MCF 10A (cell line): ENCODE results near the gene COPS9. TPM values are rescaled to one million over a fixed set of nuclear protein-coding genes. Genes with fewer than 3 reads are reported as not detected.

Source experiments
- BruUV-seq: library from RNA; stranded (reverse); fragments of 400-500 nt; replicated peaks from 2 replicates; lab custom pipeline; 2021; lab: Mats Ljungman, UMichigan
- CTCF ChIA-PET: fragments of 300-600 bp; sonication (Branson Sonifier 250); formaldehyde crosslinking; extraction: SDS; loops from one replicate; lab custom pipeline; 2021; ENCODE audit warnings: antibody characterized with exemption, inconsistent platforms; lab: Yijun Ruan, JAX
- POLR2A ChIA-PET: fragments of 300-600, 350-650 bp; sonication (Branson Sonifier 250); formaldehyde crosslinking; extraction: SDS; loops from one replicate; lab custom pipeline; 2020; ENCODE audit warnings: antibody characterized with exemption, inconsistent platforms; lab: Yijun Ruan, JAX
- DNase-seq: peaks from one replicate; pipeline ENCODE4 v3.0.0-alpha.2; 2018; ENCODE audit not compliant: unreplicated experiment
- H3K27ac Mint-ChIP-seq: one replicate; pipeline ENCODE4 v1.8.0; 2022; ENCODE audit warnings: mild to moderate bottlenecking, low read depth, mixed read lengths; ENCODE audit not compliant: unreplicated experiment
- H3K27me3 Mint-ChIP-seq: one replicate; pipeline ENCODE4 v1.8.0; 2022; ENCODE audit warnings: mixed read lengths; ENCODE audit not compliant: insufficient read depth, unreplicated experiment
- H3K36me3 Mint-ChIP-seq: one replicate; pipeline ENCODE4 v1.8.0; 2022; ENCODE audit warnings: mild to moderate bottlenecking, moderate library complexity, mixed read lengths; ENCODE audit not compliant: insufficient read depth, unreplicated experiment
- H3K4me1 Mint-ChIP-seq: one replicate; pipeline ENCODE4 v1.8.0; 2022; ENCODE audit warnings: mixed read lengths; ENCODE audit not compliant: insufficient read depth, unreplicated experiment
- H3K4me3 Mint-ChIP-seq: one replicate; pipeline ENCODE4 v1.8.0; 2022; ENCODE audit warnings: mild to moderate bottlenecking, moderate library complexity, mixed read lengths; ENCODE audit not compliant: unreplicated experiment
- H3K9me3 Mint-ChIP-seq: one replicate; pipeline ENCODE4 v1.8.0; 2022; ENCODE audit warnings: mixed read lengths; ENCODE audit not compliant: unreplicated experiment
- CTCF ChIP-seq: fragments of 200-600 bp; IDR thresholded peaks from one replicate; pipeline ENCODE4 v1.8.0; 2022; ENCODE audit warnings: antibody characterized with exemption, mild to moderate bottlenecking; ENCODE audit not compliant: unreplicated experiment
- intact Hi-C: fragments of 100-400 bp; cut with micrococcal nuclease; formaldehyde crosslinking; loops from 2 replicates; pipeline ENCODE4 v1.14.1; 2022
- total RNA-seq: library from RNA; stranded (reverse); gene quantifications from 2 replicates; pipeline ENCODE4 v1.2.3, GENCODE V29; 2022

COPS9 gene
- total RNA-seq, 1 experiment from 2014 or later: 146 TPM

GRCh38 chr2:240156435-240157146 is 20.5 kb upstream of the COPS9 start:
- no TSS peak for BruUV-seq
- no peak overlapping the region for H3K27ac Mint-ChIP-seq
- H3K4me3 Mint-ChIP-seq: no peak overlapping the region
- intact Hi-C loops: loop anchor here (10.0 kb wide), 1 partner anchor 48 kb away; no protein-coding TSS in a partner anchor
- H3K9me3 Mint-ChIP-seq: peaks cover 8% of the 10 kb centered on the region
- H3K36me3 Mint-ChIP-seq: no peaks in the 10 kb centered on the region
- ChIA-PET CTCF (interaction anchor here (1.5 kb wide), 1 partner anchor 135 kb away, joined by 5 read pairs; no protein-coding TSS in a partner anchor), POLR2A (interaction anchor here (0.6 kb wide), 1 partner anchor 179 kb away, joined by 4 read pairs; no protein-coding TSS in a partner anchor)
- no peak for DNase-seq
- H3K4me1 Mint-ChIP-seq: no peaks in the 10 kb centered on the region
- H3K27me3 Mint-ChIP-seq: peaks cover 50% of the 10 kb centered on the region
- no peak for TF ChIP-seq CTCF

- POLR2A ChIA-PET: interaction anchor here (0.6 kb wide), 1 partner anchor 179 kb away, joined by 4 read pairs; no protein-coding TSS in a partner anchor
- H3K9me3 Mint-ChIP-seq: peaks cover 8% of the 10 kb centered on the region
- no peak overlapping the region for H3K27ac Mint-ChIP-seq
- BruUV-seq: no TSS peak
- TF ChIP-seq CTCF: no peak
- H3K4me3 Mint-ChIP-seq: no peak overlapping the region
- CTCF ChIA-PET: interaction anchor here (1.4 to 1.5 kb wide), 2 partner anchors 135 to 284 kb away, joined by 4 to 5 read pairs; no protein-coding TSS in a partner anchor
- peaks cover 46% of the 10 kb centered on the region for H3K27me3 Mint-ChIP-seq
- no peaks in the 10 kb centered on the region for H3K4me1 Mint-ChIP-seq
- no peak for DNase-seq
- intact Hi-C loops: loop anchor here (10.0 kb wide), 1 partner anchor 49 kb away; no protein-coding TSS in a partner anchor
- no peaks in the 10 kb centered on the region for H3K36me3 Mint-ChIP-seq
These were observed 19.8 kb upstream of the COPS9 start for GRCh38 chr2:240155745-240156390.

- no peak overlapping the region for H3K4me3 Mint-ChIP-seq
- peaks cover 40% of the 10 kb centered on the region for H3K27me3 Mint-ChIP-seq
- intact Hi-C loops: loop anchor here (10.0 kb wide), 1 partner anchor 50 kb away; no protein-coding TSS in a partner anchor
- no TSS peak for BruUV-seq
- TF ChIP-seq CTCF: no peak
- CTCF ChIA-PET: interaction anchor here (1.4 kb wide), 1 partner anchor 284 kb away, joined by 4 read pairs; no protein-coding TSS in a partner anchor
- H3K36me3 Mint-ChIP-seq: no peaks in the 10 kb centered on the region
- no peak overlapping the region for H3K27ac Mint-ChIP-seq
- POLR2A ChIA-PET: no interaction called here
- H3K4me1 Mint-ChIP-seq: no peaks in the 10 kb centered on the region
- peaks cover 8% of the 10 kb centered on the region for H3K9me3 Mint-ChIP-seq
- DNase-seq: no peak
These were observed 19.1 kb upstream of the COPS9 start for GRCh38 chr2:240155048-240155744.
